DMS 273 (cell line): ENCODE measurements around the gene GHDC.

Source experiments
- DNase-seq: peaks from one replicate; lab custom pipeline; 2025; ENCODE audit not compliant: unreplicated experiment; lab: John Stamatoyannopoulos, UW

Gene GHDC

GRCh38 chr17:42183741-42184711 is 10.3 kb downstream of the GHDC start:
- peak; percentile 94 for DNase-seq

- no peak for DNase-seq
Measured at GRCh38 chr17:42182927-42183734, 11.2 kb downstream of the GHDC start.

GRCh38 chr17:42181851-42182207 is 12.5 kb downstream of the GHDC start:
- no peak for DNase-seq

GRCh38 chr17:42180922-42181850 is 13.1 kb downstream of the GHDC start, which contains the start of gene KCNH4:
KCNH4 (minus strand) TSS chr17:42181142; CDS start chr17:42180945, 197 bp downstream.
- DNase-seq, result peak; percentile 92

- DNase-seq, result peak; percentile 41
Measured at GRCh38 chr17:42180411-42180921, 13.8 kb downstream of the GHDC start.

GRCh38 chr17:42179911-42180410 is 14.3 kb downstream of the GHDC start:
- DNase-seq, result peak; percentile 89

GRCh38 chr17:42179335-42179734 is 15.0 kb downstream of the GHDC start:
- no peak for DNase-seq

- DNase-seq, result no peak
Measured at GRCh38 chr17:42178817-42179216, 15.5 kb downstream of the GHDC start.

GRCh38 chr17:42177684-42178083 is 16.6 kb downstream of the GHDC start:
- peak; percentile 27 for DNase-seq

GRCh38 chr17:42174126-42174783 is 20.0 kb downstream of the GHDC start:
- DNase-seq, result no peak

- no peak for DNase-seq
Measured at GRCh38 chr17:42171831-42172230, 22.5 kb downstream of the GHDC start.

GRCh38 chr17:42169351-42169750 is 24.9 kb downstream of the GHDC start:
- DNase-seq, result no peak

- DNase-seq, result no peak
Measured at GRCh38 chr17:42167807-42168206, 26.5 kb downstream of the GHDC start.

GRCh38 chr17:42166196-42166763 is 28.0 kb downstream of the GHDC start:
- no peak for DNase-seq

GRCh38 chr17:42165751-42166150 is 28.5 kb downstream of the GHDC start:
- DNase-seq, result no peak

- no peak for DNase-seq
Measured at GRCh38 chr17:42163696-42164407, 30.4 kb downstream of the GHDC start.

- peak; percentile 64 for DNase-seq
Measured at GRCh38 chr17:42163113-42163512, 31.2 kb downstream of the GHDC start.

GRCh38 chr17:42160531-42160910 is 33.8 kb downstream of the GHDC start:
- DNase-seq, result no peak
